D721Med (cell line): Measurements from ENCODE around the gene SCRG1.

Experiments
- DNase-seq: peaks from one replicate; pipeline ENCODE4 v3.0.0; 2011; ENCODE audit warnings: low spot score; ENCODE audit not compliant: insufficient read length
- FAIRE-seq: peaks from 2 replicates; lab custom pipeline; 2011; peaks lifted over from hg19 to GRCh38; lab: Jason Lieb, UNC
- TF ChIP-seq, protein P1 (sequence below): IDR thresholded peaks from 2 replicates; pipeline ENCODE4 v1.5.1; 2012; ENCODE audit warnings: mild to moderate bottlenecking, control low read depth; ENCODE audit not compliant: insufficient read depth; ENCODE audit errors: missing control alignments

SCRG1 gene

DNA sequence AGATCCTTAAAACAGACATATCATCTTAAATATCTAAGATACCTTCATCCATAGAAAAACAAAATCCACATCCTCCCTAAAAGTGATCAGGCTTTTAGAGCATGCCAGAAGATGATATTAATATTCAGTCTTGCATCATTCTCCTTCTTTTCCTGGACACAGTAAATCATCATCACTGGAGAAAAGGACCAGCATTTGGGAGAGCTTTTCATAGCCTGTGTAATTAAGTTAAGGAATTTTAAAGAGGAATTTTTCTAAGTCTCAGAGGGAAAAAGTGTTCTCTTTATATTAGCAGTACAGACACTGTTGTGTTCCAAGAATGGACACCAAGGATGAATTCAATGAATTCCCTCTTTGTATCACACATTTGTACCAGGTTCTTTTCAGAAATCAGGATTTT, 696 bp downstream of the SCRG1 start:
- TF ChIP-seq, protein P1, sequence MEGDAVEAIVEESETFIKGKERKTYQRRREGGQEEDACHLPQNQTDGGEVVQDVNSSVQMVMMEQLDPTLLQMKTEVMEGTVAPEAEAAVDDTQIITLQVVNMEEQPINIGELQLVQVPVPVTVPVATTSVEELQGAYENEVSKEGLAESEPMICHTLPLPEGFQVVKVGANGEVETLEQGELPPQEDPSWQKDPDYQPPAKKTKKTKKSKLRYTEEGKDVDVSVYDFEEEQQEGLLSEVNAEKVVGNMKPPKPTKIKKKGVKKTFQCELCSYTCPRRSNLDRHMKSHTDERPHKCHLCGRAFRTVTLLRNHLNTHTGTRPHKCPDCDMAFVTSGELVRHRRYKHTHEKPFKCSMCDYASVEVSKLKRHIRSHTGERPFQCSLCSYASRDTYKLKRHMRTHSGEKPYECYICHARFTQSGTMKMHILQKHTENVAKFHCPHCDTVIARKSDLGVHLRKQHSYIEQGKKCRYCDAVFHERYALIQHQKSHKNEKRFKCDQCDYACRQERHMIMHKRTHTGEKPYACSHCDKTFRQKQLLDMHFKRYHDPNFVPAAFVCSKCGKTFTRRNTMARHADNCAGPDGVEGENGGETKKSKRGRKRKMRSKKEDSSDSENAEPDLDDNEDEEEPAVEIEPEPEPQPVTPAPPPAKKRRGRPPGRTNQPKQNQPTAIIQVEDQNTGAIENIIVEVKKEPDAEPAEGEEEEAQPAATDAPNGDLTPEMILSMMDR, result no peak
- no peak for FAIRE-seq
- DNase-seq, result no peak

GRCh38 chr4:173397604-173398003, 1.3 kb downstream of the SCRG1 start:
- DNase-seq, result no peak
- FAIRE-seq, result no peak
- TF ChIP-seq, protein P1, result no peak

DNA sequence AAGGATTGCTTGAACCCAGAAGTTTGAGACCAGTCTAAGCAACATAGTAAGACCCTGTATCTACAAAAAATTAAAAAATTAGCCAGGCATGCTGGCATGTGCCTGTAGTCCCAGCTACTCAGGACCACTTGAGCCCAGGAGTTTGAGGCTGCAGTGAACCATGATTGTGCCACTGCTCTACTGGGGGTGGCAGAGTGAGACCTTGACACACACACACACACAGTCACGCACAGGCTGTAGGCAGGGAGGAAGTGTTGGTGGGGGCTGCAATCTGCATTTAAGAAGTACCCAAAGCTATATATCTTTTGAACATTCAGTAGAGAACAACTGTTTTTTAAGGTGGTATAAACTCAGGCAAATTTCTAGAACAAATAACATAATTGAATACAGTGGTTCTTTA, 7.2 kb downstream of the SCRG1 start:
- FAIRE-seq (no peak), DNase-seq (no peak)
- TF ChIP-seq, protein P1, result no peak

- TF ChIP-seq, protein P1, result no peak
- DNase-seq, result no peak
- FAIRE-seq, result no peak
Measured at GRCh38 chr4:173386751-173387150, 12.2 kb downstream of the SCRG1 start.

- TF ChIP-seq, protein P1, result no peak
- FAIRE-seq, result no peak
- no peak for DNase-seq
Measured at GRCh38 chr4:173382349-173382748, 16.6 kb downstream of the SCRG1 start.

GRCh38 chr4:173381610-173382009, 17.3 kb downstream of the SCRG1 start:
- FAIRE-seq, result no peak

DNA sequence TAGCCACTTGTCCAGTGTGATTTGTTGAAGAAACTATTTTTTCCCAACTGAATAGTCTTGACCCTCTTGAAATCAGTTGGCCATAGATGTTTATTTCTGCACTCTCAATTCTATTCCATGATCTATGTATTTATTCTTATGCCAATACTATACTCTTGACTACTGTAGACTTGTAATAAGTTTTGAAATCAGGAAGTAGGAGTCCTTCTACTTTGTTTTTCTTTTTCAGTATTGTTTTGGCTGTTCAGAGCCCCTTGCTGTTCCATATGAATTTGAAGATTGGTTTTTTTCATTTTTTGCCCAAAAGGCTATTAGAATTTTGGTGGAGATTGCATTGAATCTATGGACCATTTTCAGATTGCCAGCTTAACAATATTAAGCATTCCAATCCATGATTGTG, 17.9 kb downstream of the SCRG1 start:
- FAIRE-seq (no peak), DNase-seq (no peak)
- TF ChIP-seq, protein P1, result no peak

More at GRCh38 chr4:173381610-173382009, 17.3 kb downstream of the SCRG1 start:
- DNase-seq, result no peak
- TF ChIP-seq, protein P1, result no peak
